Esophagus (tissue), 2 donors: Measurements from ENCODE around the gene TPPP. TPM values are rescaled to one million over a fixed set of nuclear protein-coding genes. Genes with fewer than 3 reads are reported as not detected.

ENCODE experiments used
- H3K27ac ChIP-seq, 2 donors: one replicate each; pipeline ENCODE4 v1.5.1; 2013; ENCODE audit warnings: low read depth in 2 of 2, mild to moderate bottlenecking in 2 of 2, inconsistent platforms in 1 of 2, low read length in 1 of 2, moderate library complexity in 1 of 2
- H3K27me3 ChIP-seq, 2 donors: one replicate each; pipeline ENCODE4 v1.6.1; 2013; ENCODE audit warnings: low read length in 2 of 2, control low read depth in 1 of 2, mild to moderate bottlenecking in 1 of 2; ENCODE audit not compliant: insufficient read depth in 2 of 2, control insufficient read depth in 1 of 2
- H3K36me3 ChIP-seq, 2 donors: one replicate each; pipeline ENCODE4 v1.6.1; 2013; ENCODE audit warnings: low read length in 1 of 2; ENCODE audit not compliant: control insufficient read depth in 2 of 2, insufficient read depth in 2 of 2
- H3K4me1 ChIP-seq, 2 donors: one replicate each; pipeline ENCODE4 v1.6.1; 2013; ENCODE audit warnings: low read length in 1 of 2; ENCODE audit not compliant: control insufficient read depth in 2 of 2, insufficient read depth in 2 of 2
- H3K4me3 ChIP-seq, 2 donors: one replicate each; pipeline ENCODE4 v1.5.1; 2013; ENCODE audit warnings: low read length in 2 of 2, mild to moderate bottlenecking in 2 of 2, low read depth in 1 of 2, moderate library complexity in 1 of 2
- H3K9me3 ChIP-seq, 2 donors: one replicate each; pipeline ENCODE4 v1.6.1; 2013; ENCODE audit warnings: mild to moderate bottlenecking in 2 of 2, low read depth in 1 of 2, low read length in 1 of 2, moderate library complexity in 1 of 2; ENCODE audit not compliant: control insufficient read depth in 2 of 2, insufficient read depth in 1 of 2
- WGBS, 2 donors: extraction: QIAGEN DNeasy Blood & Tissue Kit; methylation state at CpG; one replicate each; pipeline ENCODE4 v1.1.7; 2013; 5-methylcytosine and 5-hydroxymethylcytosine counted together
- polyA plus RNA-seq, 2 donors: library from polyadenylated mRNA; stranded (reverse); fragments of 200-250 nt; gene quantifications; one replicate each; pipeline ENCODE4 v1.2.3, GENCODE V29; 2013
- donor health status: healthy with polysubstance abuse.
- donor health status: Bipolar disorder and iron deficiency.

TPPP gene
- polyA plus RNA-seq, 2 donors: 1.7 to 2.7 TPM

DNA sequence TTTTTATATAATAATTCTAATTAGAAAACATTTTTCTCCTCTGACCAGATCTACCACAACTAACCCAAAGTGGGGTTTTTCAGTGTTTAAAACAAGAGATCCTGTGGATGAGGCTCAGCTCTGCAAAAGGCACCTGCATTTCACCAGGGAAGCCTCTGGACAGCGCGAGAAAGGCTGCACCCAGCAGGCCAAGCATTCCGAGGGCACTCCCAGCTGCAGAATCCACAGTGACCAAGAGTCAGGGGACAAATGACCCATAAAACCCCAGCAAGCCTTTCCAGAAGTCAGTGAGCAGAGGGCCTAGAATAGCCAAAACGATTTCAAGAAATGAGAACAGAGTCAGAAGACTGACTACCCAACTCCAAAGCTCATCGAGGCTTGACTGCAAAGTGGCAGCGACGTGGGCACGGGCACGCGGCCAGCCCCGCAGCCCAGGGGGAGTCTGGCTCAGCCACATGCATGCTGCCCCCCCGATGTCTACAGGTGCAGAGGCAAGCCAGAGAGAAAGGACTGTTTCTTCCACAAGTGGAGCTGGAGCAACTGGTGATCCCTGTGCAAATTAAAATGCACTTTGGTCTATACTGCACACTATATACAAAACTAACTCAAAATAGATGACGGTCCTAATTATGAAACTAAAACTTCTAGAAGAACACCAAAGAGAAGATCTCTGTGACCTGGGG, 26.2 kb downstream of the TPPP start:
- Histone ChIP-seq H3K27ac (no peak overlapping the region), H3K36me3 (peaks cover 0 to 13% of the 10 kb centered on the region in 2 donors), H3K4me3 (no peak overlapping the region), H3K27me3 (no peaks in the 10 kb centered on the region), H3K4me1 (peaks cover 5 to 22% of the 10 kb centered on the region in 2 donors), H3K9me3 (no peaks in the 10 kb centered on the region)
- WGBS, 2 donors: 87 to 93% methylated on average over 13 of the region's 13 CpGs

DNA sequence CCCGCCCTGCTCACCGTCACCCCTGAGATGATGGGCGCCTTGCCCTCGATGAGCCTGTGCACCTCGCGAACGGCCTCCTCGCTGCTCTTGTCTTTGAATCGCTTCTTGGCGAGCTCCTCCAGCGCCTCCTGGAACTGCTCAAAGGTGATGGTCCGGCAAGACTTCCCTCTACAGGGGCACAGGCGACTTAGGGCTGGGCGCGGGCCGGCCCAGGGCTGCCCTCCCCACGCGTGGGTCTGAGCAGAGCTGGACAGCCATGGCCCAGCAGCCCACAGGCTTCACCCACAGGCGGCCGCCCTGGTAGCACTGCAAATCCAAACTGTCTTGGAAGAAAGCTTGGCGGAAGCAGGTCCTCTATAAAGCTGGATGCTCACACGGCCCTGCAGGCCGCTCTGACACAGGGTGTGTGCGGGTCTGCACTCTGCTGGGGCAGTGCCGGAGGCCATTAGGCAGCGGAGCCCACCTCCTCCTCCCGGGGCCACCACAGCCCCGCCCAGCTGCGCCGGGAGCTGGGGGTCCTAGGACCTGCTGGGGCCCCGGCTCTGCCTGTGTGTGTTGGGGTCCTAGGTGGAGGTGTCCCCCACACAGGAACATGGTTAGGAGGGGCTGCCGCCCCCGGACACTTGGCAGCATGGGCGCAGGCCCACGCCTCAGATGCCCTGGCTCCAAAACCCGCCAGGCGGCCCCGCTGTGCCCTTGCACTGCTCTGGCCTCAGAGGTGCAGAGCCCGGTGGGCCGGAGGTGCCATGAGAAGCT, 27.0 kb downstream of the TPPP start:
- Histone ChIP-seq H3K4me3 (no peak overlapping the region), H3K4me1 (peaks cover 1 to 15% of the 10 kb centered on the region in 2 donors), H3K27me3 (no peaks in the 10 kb centered on the region), H3K27ac (no peak overlapping the region), H3K9me3 (no peaks in the 10 kb centered on the region), H3K36me3 (peaks cover 0 to 13% of the 10 kb centered on the region in 2 donors)
- 93% methylated on average over 39 to 40 of the region's 40 CpGs for WGBS, 2 donors

- Histone ChIP-seq H3K9me3 (peaks cover 0 to 2% of the 10 kb centered on the region in 2 donors), H3K27me3 (no peaks in the 10 kb centered on the region), H3K4me3 (no peak overlapping the region), H3K36me3 (peaks cover 0 to 15% of the 10 kb centered on the region in 2 donors), H3K4me1 (peaks cover 0 to 15% of the 10 kb centered on the region in 2 donors), H3K27ac (no peak overlapping the region)
- 83 to 87% methylated on average over 7 to 8 of the region's 8 CpGs for WGBS, 2 donors
These were observed 27.6 kb downstream of the TPPP start for GRCh38 chr5:665541-665955.

DNA sequence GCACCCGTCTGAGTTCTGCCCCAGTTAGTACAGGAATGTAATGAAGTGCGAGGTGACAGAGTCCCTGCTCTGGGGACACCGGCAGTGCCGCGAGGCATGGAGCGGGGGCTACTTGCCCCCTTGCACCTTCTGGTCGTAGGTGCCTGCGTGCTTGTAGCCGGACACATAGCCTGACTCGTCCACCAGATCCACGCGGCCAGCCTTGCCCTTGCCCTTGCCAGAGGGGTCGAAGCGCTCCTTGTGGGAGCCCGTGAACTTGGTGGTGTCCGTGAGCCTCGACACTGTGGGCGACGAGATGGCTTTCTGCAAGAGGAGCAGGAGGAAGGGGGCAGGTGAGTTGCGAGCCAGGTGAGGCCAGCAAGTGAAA, 28.2 kb downstream of the TPPP start:
- H3K4me1 ChIP-seq: peaks cover 0 to 15% of the 10 kb centered on the region in 2 donors
- WGBS, 2 donors: 93 to 97% methylated on average over 18 to 20 of the region's 20 CpGs
- peaks cover 0 to 2% of the 10 kb centered on the region in 2 donors for H3K9me3 ChIP-seq
- no peaks in the 10 kb centered on the region for H3K27me3 ChIP-seq
- H3K27ac ChIP-seq: no peak overlapping the region
- H3K36me3 ChIP-seq: peaks cover 0 to 17% of the 10 kb centered on the region in 2 donors
- no peak overlapping the region for H3K4me3 ChIP-seq

GRCh38 chr5:664343-664993, 28.7 kb downstream of the TPPP start:
- Histone ChIP-seq H3K4me3 (no peak overlapping the region), H3K4me1 (peaks cover 0 to 15% of the 10 kb centered on the region in 2 donors), H3K27ac (no peak overlapping the region), H3K9me3 (peaks cover 0 to 2% of the 10 kb centered on the region in 2 donors), H3K27me3 (no peaks in the 10 kb centered on the region), H3K36me3 (peaks cover 0 to 19% of the 10 kb centered on the region in 2 donors)
- WGBS, 2 donors: 67 to 68% methylated on average over 24 of the region's 24 CpGs

DNA sequence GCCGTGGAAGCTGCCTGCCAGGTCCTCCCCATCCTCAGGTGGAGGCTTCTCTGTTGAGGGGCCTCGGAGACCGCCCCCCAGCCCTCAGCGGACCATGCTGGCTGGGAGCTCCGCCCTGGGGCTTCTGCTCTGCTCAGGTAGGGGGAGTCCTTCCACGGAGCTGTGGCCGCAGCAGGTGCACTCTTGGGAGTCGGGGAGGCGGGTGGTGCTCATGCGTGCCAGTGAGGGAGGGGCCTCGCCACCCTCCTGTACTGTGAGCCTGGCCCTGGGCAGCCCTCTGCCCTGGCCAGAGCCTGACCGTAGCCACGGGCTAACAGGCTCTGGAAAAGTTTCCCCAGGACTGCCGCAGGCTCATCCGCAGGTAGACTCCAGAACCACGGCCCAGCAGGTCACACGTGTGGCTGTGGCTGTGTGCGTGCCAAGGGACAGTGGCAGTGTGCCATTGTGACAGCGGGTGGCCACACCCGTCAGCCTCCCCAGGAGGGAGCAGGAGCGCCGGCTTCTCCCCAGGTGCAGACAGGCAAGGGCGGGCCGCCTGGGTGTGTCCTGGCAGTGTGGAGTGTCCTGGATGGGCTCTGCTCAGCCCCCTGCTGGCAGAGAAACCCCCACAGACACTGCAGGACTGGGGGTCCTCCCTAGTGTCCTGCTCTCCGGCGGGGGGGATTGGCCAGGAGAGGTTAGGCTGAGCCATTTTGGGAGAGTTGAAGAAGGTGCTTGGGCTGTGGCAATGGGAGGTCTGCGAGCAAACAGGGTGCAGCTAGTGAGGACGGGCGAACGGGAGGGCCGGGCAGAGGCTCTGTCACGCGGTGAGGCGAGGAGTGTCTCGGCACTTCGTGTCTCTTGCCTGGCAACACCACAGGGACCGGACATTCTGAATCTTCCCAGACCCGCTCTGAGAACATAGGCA, 29.5 kb downstream of the TPPP start:
- WGBS, 2 donors: 62 to 80% methylated on average over 38 of the region's 38 CpGs
- Histone ChIP-seq H3K36me3 (peaks cover 0 to 19% of the 10 kb centered on the region in 2 donors), H3K27me3 (no peaks in the 10 kb centered on the region), H3K4me3 (no peak overlapping the region), H3K27ac (peak overlapping the region; percentile 14 to 35), H3K9me3 (peaks cover 0 to 2% of the 10 kb centered on the region in 2 donors), H3K4me1 (peaks cover 0 to 15% of the 10 kb centered on the region in 2 donors)

DNA sequence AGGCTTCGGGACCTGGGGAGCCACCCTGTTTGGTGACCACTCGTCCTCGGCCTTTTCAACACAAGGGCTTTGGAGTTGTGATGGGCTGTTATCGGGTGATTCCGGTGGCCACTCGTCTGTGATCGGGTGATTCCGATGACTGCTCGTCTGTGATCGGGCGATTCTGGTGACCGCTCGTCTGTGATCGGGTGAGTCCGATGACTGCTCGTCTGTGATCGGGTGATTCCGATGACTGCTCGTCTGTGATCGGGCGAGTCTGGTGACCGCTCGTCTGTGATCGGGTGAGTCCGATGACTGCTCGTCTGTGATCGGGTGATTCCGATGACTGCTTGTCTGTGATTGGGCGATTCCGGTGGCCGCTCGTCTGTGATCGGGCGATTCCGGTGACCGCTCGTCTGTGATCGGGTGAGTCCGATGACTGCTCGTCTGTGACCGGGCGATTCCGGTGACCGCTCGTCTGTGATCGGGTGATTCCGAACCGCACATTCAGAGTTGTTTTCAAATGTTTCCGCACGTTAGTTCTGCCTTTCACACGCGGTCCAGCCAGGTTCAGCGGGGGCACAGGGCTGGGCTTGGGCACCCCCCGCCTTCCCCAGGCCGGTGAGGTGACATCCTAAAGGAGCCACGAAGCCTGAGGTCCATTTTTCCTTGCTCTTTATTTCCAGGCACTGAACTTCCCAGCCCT, 30.3 kb downstream of the TPPP start:
- H3K9me3 ChIP-seq: peaks cover 0 to 2% of the 10 kb centered on the region in 2 donors
- no peak overlapping the region for H3K4me3 ChIP-seq
- H3K27ac ChIP-seq: no peak overlapping the region
- peaks cover 0 to 17% of the 10 kb centered on the region in 2 donors for H3K36me3 ChIP-seq
- H3K27me3 ChIP-seq: no peaks in the 10 kb centered on the region
- 94 to 97% methylated on average over 56 of the region's 56 CpGs for WGBS, 2 donors
- peaks cover 0 to 15% of the 10 kb centered on the region in 2 donors for H3K4me1 ChIP-seq

GRCh38 chr5:661891-662750, 31.0 kb downstream of the TPPP start:
- 91 to 94% methylated on average over 53 of the region's 53 CpGs for WGBS, 2 donors
- no peaks in the 10 kb centered on the region for H3K27me3 ChIP-seq
- no peak overlapping the region for H3K27ac ChIP-seq
- peaks cover 0 to 15% of the 10 kb centered on the region in 2 donors for H3K4me1 ChIP-seq
- peaks cover 0 to 2% of the 10 kb centered on the region in 2 donors for H3K9me3 ChIP-seq
- no peak overlapping the region for H3K4me3 ChIP-seq
- peaks cover 0 to 17% of the 10 kb centered on the region in 2 donors for H3K36me3 ChIP-seq
